Activated CD4-positive, CD25-positive, alpha-beta regulatory T cell treated with anti-CD3 and anti-CD28 coated beads, Interleukin-2, amount 50 U/mL, for 72 hours (primary cell): Measurements from ENCODE around the gene FN3KRP.
"Not testable (repeated sequence)": the region's sequence is repeated elsewhere in the genome, so short reads cannot be mapped to it uniquely, and the experiment has no call there.

Experiments
- DNase-seq: peaks from one replicate; pipeline ENCODE4 v3.0.0; 2021

FN3KRP gene

GRCh38 chr17:82745524-82745923 is 29.0 kb downstream of the FN3KRP start:
- no peak for DNase-seq

- DNase-seq, result no peak
Measured at GRCh38 chr17:82748756-82749155, 32.2 kb downstream of the FN3KRP start.

- no peak for DNase-seq
Measured at GRCh38 chr17:82750241-82750908, 33.9 kb downstream of the FN3KRP start.

- DNase-seq, result no peak
Measured at GRCh38 chr17:82751171-82751570, 34.7 kb downstream of the FN3KRP start.

- peak; percentile 87 for DNase-seq
Measured at GRCh38 chr17:82751571-82752370, 35.3 kb downstream of the FN3KRP start, which contains the start of gene TBCD. TBCD (plus strand) TSS chr17:82752065; CDS start chr17:82752194, 129 bp downstream.

- DNase-seq, result no peak
Measured at GRCh38 chr17:82752371-82753200, 36.1 kb downstream of the FN3KRP start.

GRCh38 chr17:82753201-82753464 is 36.6 kb downstream of the FN3KRP start:
- no peak for DNase-seq

- DNase-seq, result no peak
Measured at GRCh38 chr17:82754297-82755208, 38.0 kb downstream of the FN3KRP start.

GRCh38 chr17:82756166-82756565 is 39.7 kb downstream of the FN3KRP start:
- DNase-seq, result no peak

- no peak for DNase-seq
Measured at GRCh38 chr17:82765371-82765770, 48.9 kb downstream of the FN3KRP start.

- DNase-seq, result no peak
Measured at GRCh38 chr17:82767041-82767754, 50.7 kb downstream of the FN3KRP start.

- no peak for DNase-seq
Measured at GRCh38 chr17:82769041-82769440, 52.5 kb downstream of the FN3KRP start.

- no peak for DNase-seq
Measured at GRCh38 chr17:82772026-82772425, 55.5 kb downstream of the FN3KRP start.

- not testable (repeated sequence) for DNase-seq
Measured at GRCh38 chr17:82774456-82774855, 58.0 kb downstream of the FN3KRP start.

- peak; percentile 60 for DNase-seq
Measured at GRCh38 chr17:82775001-82775823, 58.7 kb downstream of the FN3KRP start.

- no peak for DNase-seq
Measured at GRCh38 chr17:82776454-82776853, 59.9 kb downstream of the FN3KRP start.
